ENCODE measurements around the gene TSPAN2. TPM values are rescaled to one million over a fixed set of nuclear protein-coding genes. Genes with fewer than 3 reads are reported as not detected.

The TSPAN2 gene
- total RNA-seq, 1 experiment from 2014 or later, result 7.7 TPM

- H3K36me3 Mint-ChIP-seq (ENCODE audit: insufficient read depth, unreplicated experiment), result no peaks in the 10 kb centered on the region
- TF ChIP-seq CTCF (IDR thresholded peaks at IDR 0.05; ENCODE audit: unreplicated experiment), result no peak
- H3K9me3 Mint-ChIP-seq (ENCODE audit: low read depth, unreplicated experiment), result no peaks in the 10 kb centered on the region
- DNase-seq, result no peak
- no TSS peak for BruUV-seq (replicated peaks)
- H3K4me3 Mint-ChIP-seq (ENCODE audit: low read depth, unreplicated experiment), result no peak overlapping the region
- H3K27ac Mint-ChIP-seq (ENCODE audit: unreplicated experiment), result no peak overlapping the region
- no peaks in the 10 kb centered on the region for H3K27me3 Mint-ChIP-seq (ENCODE audit: unreplicated experiment)
- H3K4me1 Mint-ChIP-seq (ENCODE audit: low read depth, unreplicated experiment), result no peaks in the 10 kb centered on the region
- CTCF ChIA-PET, result no interaction called here
- intact Hi-C loops (cut with micrococcal nuclease; ENCODE audit: unreplicated experiment), result no loop called here
Measured at GRCh38 chr1:115082949-115083348, 6.4 kb downstream of the TSPAN2 start.

GRCh38 chr1:115078708-115079107 lies 10.6 kb downstream of the TSPAN2 start:
- BruUV-seq (replicated peaks), result no TSS peak
- intact Hi-C loops (cut with micrococcal nuclease; ENCODE audit: unreplicated experiment), result no loop called here
- no peak for TF ChIP-seq CTCF (IDR thresholded peaks at IDR 0.05; ENCODE audit: unreplicated experiment)
- Mint-ChIP-seq H3K36me3 (ENCODE audit: insufficient read depth, unreplicated experiment) (no peaks in the 10 kb centered on the region), H3K9me3 (ENCODE audit: low read depth, unreplicated experiment) (no peaks in the 10 kb centered on the region), H3K27ac (ENCODE audit: unreplicated experiment) (no peak overlapping the region), H3K4me1 (ENCODE audit: low read depth, unreplicated experiment) (no peaks in the 10 kb centered on the region), H3K4me3 (ENCODE audit: low read depth, unreplicated experiment) (no peak overlapping the region), H3K27me3 (ENCODE audit: unreplicated experiment) (no peaks in the 10 kb centered on the region)
- CTCF ChIA-PET, result no interaction called here
- DNase-seq, result no peak

- no peaks in the 10 kb centered on the region for H3K27me3 Mint-ChIP-seq (ENCODE audit: unreplicated experiment)
- no peak overlapping the region for H3K27ac Mint-ChIP-seq (ENCODE audit: unreplicated experiment)
- intact Hi-C loops (cut with micrococcal nuclease; ENCODE audit: unreplicated experiment), result no loop called here
- no peak for DNase-seq
- H3K9me3 Mint-ChIP-seq (ENCODE audit: low read depth, unreplicated experiment), result no peaks in the 10 kb centered on the region
- no peak overlapping the region for H3K4me3 Mint-ChIP-seq (ENCODE audit: low read depth, unreplicated experiment)
- TF ChIP-seq CTCF (IDR thresholded peaks at IDR 0.05; ENCODE audit: unreplicated experiment), result no peak
- H3K4me1 Mint-ChIP-seq (ENCODE audit: low read depth, unreplicated experiment), result no peaks in the 10 kb centered on the region
- BruUV-seq (replicated peaks), result no TSS peak
- no peaks in the 10 kb centered on the region for H3K36me3 Mint-ChIP-seq (ENCODE audit: insufficient read depth, unreplicated experiment)
- CTCF ChIA-PET, result no interaction called here
Measured at GRCh38 chr1:115077984-115078330, 11.3 kb downstream of the TSPAN2 start.

GRCh38 chr1:115077286-115077983 lies 11.9 kb downstream of the TSPAN2 start:
- BruUV-seq (replicated peaks), result no TSS peak
- Mint-ChIP-seq H3K4me1 (ENCODE audit: low read depth, unreplicated experiment) (no peaks in the 10 kb centered on the region), H3K27me3 (ENCODE audit: unreplicated experiment) (no peaks in the 10 kb centered on the region), H3K9me3 (ENCODE audit: low read depth, unreplicated experiment) (no peaks in the 10 kb centered on the region), H3K27ac (ENCODE audit: unreplicated experiment) (no peak overlapping the region), H3K4me3 (ENCODE audit: low read depth, unreplicated experiment) (no peak overlapping the region), H3K36me3 (ENCODE audit: insufficient read depth, unreplicated experiment) (no peaks in the 10 kb centered on the region)
- DNase-seq, result no peak
- intact Hi-C loops (cut with micrococcal nuclease; ENCODE audit: unreplicated experiment), result no loop called here
- TF ChIP-seq CTCF (IDR thresholded peaks at IDR 0.05; ENCODE audit: unreplicated experiment), result no peak
- CTCF ChIA-PET, result no interaction called here
